SIG-M5 treated with dmso at 0.1 percent for 504 hours (cell line): Measurements from ENCODE around the gene PRKCE.
"Not testable (repeated sequence)": the region's sequence is repeated elsewhere in the genome, so short reads cannot be mapped to it uniquely, and the experiment has no call there.

Experiments used
- DNase-seq: peaks from one replicate; lab custom pipeline; 2025; ENCODE audit not compliant: unreplicated experiment; lab: John Stamatoyannopoulos, UW

Gene PRKCE

DNA sequence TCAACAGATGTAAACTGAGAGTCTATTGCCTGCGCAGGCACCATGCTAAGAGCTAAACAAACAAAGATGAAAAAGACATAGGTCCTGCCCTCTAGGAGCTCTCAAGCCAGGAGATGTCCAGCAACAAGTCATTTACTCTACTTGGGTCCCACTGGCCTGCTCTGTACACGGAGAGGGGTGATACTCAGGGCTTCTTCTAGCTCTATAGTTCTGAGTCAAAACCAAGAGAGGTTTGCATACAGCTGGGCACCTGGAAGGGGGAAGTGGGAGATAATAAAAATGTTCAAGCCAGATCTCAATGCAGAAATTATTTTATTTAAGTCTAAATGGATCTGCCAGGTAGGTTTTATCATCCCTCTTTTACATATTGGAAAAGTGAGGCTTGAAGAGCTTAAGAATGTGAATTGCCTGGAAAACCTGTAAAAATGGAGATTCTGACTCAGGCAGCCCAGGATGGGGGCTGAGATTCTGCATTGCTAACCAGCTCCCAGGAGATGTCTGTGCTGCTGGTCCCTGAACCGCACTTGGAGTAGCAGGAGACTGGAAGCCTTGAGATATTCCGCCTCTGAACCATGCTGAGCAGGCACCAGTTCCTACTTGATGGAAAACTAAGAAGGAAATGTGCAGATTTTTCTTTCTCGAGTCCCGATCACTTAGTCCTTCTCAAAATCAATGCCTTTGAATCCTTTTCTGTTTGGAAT lies 201.1 kb downstream of the PRKCE start:
- DNase-seq: no peak

DNA sequence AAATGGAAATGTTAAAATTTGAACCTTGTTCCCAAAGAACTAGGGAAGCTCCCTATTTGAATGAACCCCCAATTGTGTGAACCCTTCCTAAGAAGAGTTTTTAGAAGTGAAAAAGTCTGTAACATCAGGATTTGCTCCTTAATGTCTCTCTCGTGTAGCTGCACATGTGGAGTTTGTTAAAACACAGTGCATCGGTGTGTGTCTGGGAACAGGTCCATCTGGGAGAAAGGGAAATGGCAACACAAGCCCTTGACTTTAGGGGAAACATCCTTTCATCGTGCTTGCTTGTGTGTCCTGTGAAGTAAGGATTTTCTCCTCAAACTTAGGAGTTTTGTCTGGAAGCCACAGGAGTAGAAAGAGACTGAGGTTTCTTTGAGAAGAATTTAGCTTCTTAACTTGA lies 203.9 kb downstream of the PRKCE start:
- no peak for DNase-seq

DNA sequence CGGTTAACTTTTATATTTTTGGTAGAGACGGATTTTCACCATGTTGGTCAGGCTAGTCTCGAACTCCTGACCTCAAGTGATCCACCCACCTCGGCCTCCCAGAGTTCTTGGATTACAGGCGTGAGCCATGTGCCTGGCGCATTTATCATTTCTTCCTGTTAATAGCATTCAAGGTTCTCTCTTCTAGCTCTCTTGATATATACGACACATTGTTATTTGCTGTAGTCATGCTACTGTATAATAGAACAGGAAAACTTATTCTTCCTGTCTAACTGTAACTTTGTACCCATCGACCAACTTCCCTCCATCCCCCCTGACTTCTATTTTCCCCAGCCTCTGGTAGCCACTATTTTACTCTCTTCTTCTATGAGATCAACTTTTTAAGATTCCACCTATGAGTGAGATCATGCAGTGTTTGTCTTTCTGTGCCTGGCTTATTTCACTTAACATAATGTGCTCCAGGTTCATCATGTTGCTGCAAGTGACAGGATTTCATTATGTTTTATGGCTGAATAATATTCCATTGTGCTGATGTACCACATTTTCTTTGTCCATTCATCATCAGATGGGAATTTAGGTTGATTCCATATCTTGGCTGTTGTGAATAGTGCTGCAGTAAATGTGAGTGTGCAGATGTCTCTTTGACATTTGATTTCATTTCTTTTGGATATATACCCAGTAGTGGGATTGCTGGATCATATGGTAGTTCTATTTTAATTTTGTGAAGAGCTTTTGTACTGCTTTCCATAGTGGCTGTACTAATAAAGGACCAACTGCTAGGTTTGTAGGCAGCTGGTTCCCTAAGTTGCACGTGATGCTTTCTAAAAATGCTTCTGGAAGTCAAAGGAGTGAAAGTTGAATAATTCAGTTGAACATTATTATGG lies 205.2 kb downstream of the PRKCE start:
- DNase-seq: no peak

DNA sequence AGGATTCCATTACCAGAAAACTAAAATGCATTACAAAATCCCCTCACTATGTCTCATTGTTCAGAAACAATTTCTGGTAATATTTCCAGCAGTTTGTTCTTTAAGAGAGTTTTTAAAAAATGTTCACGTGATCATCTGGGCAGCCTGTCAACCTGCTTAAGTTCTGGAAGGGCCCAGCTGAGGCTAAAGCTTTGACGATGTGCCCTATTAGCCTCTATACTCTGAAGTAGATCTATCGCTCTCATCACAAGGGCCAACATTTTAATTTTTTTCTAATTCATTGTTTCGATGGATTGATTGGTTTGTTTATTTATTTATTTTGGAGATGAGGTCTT lies 205.8 kb downstream of the PRKCE start:
- no peak for DNase-seq

DNA sequence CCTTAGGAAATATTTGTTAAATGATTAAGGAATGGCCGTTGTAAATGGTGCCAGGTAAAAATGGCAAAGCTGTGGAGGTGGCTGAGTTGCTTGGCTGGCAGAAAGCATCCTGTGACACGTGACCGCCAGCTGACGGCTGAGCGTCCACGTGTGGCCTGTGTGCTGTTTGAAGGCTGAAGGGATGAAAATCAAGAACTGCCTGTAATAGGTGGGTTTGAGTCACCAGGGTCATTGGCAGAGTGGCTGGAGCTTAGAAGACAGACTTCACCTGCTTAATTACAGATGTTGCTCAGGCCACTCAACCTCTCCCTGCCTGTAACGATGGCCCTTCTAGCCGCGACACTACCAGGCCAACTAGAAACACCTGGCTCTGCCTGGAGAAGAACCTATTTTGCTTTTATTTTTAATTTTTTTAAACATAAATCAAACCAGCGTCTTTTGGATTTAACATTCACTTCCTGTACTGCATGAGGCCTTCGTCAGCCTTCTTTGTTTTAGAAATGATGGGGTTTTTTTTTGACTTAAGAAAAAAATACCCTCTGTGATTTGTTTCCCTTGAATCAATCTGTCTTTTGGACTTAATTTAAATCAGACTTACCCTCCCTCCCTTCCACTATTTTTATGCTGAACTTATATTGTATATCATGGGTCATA lies 206.5 kb downstream of the PRKCE start:
- DNase-seq: no peak

DNA sequence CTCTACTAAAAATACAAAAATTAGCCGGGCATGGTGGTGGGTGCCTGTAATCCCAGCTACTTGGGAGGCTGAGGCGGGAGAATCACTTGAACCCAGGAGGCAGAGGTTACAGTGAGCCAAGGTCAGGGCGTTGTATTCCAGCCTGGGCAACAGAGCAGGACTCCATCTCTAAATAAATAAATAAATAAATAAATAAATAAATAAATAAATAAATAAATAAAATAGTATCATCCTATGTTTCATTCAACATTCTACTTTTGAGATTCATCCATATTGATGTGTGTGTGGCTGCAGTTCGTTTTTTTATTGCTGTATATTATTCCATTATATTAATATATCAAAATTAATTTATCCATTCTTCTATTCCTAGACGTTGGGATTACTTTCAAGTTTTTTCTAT lies 207.4 kb downstream of the PRKCE start:
- DNase-seq: not testable (repeated sequence)

DNA sequence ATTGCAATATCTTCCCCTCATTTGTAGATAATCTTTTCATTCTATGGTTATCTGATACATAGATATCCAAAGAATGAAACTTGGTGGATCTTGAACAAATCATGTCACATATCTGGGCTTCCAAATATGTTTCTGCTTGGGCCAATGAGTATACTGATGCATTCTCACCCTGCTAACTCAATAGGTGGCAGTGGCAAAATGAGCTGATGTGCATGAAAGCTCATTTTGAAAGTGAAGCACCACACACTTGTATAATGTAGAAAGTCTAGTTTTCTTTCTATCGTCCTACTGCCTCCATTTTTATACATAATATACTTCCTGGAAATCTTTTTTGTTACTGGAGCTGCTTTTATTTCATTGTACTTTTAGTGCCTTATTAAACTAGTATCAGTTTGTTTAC lies 208.2 kb downstream of the PRKCE start:
- DNase-seq: no peak

DNA sequence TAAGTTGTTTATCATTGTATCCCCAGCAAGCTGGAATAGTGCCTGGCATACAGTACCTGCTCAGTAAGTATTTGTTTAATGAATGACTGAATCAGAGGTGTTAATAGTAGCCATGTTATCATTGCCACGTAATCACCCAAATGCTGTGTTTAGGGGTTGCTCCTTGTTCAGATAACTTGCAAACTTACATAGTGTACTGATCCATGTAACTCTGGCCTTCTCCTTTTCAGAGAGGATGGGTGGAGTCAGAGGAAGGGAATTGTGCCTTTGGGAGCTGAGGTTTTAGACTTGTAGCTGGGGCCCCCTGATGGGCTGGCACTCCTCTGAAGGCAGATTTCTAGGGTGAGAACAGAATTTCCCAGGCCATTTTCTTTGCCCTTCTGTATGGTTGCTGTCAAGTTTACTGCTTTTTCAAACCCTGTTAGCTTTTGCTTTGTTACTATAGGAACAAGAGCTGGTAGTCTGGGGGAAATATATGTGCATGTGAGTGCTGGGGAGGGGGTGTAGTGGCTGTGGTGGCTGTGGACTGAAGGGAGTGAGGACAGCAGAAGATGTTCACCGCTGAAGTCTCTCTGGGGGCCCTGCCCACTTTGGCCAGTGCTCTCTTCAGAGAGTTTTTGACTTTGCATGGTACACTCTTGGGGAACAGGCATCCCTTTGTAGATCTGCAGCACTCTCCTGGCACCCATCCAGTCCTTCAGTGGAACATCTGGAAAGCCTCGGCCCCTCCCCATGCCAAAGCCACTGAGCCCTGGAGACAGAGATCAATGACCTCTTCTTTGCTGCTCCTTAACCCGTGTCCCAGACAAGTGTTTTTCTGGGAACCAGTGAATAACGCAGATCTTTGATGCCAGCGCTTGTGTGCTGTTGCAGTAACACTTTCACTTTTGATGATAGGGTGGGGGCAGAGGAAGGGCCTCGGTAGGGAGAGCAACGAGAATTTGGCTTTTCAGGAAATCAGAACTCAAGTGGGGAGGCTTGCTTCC lies 209.0 kb downstream of the PRKCE start:
- DNase-seq: no peak

DNA sequence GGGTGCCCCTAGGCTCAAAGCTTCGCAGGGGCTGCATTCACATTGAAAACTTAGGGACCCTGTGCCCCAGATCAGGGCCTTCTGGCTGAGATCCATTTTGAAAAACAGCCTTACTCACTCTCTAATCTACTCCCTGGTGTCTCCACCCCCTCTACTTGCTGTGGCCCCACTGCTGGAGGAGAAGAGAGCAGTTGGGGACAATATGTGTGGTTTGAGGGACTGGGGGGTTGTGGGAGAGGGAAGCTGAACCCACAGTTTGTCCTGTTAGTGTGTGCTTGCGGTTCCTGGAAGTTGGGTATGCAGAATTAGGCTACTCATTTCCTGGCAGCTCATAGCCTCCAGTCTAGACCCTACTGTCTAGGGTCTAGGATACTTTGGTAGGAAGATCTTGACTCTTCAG lies 211.4 kb downstream of the PRKCE start:
- no peak for DNase-seq

DNA sequence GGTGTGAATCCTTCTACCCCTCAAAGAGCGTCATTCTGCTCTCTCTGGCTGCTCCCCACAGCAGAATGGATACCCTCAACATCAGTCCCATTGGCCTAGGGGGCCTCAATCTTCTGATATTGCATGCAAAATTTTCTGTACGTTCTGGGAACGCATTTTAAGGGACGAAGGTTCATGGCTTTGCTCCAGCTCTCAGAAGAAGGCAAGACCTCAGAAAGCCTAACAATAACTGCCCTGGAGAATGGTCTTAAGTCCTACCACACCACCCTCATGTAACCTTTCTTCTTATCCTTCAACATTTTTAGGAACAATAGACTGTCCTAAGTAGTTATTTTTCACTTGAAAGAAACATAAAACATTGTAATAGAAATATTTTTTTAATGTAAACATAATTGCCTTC lies 212.6 kb downstream of the PRKCE start:
- DNase-seq: no peak

DNA sequence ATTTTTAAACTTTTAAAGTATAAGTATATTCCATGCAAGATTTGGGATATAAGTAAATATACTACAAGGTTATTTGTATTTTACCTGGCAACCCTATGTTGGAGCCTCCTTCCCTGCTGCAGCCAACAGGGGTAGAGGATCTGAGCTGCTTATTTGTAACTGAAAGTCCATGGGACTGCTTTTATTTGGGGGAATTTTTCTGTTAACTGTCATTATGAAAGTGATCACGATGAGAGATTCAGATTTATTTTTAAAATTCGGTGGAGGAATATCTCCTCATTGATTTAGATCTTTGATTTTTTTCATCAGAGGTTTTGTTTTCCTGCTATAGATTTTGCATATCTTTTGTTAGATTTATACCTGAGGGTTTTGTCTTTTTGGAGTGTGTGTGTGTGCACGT lies 215.9 kb downstream of the PRKCE start:
- DNase-seq: no peak

DNA sequence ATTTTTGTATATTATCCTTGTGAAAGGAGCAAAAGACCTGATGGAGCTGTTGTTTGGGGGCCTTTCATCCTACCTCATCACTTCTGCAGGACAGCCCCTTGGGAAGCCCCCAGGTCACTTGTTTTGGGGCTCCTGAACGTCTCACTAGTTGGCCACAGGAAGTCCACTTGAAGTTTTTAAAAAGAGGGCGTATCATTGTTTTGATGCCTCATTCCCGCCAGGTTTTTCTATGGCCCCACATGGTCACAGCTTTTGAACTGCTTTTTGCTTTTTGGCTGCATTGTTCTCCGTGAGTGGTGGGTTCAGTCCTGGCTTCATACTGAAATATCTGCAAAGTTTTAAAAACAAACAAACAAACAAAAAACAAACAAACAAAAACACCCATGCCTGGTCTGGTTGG lies 216.3 kb downstream of the PRKCE start:
- DNase-seq: no peak

DNA sequence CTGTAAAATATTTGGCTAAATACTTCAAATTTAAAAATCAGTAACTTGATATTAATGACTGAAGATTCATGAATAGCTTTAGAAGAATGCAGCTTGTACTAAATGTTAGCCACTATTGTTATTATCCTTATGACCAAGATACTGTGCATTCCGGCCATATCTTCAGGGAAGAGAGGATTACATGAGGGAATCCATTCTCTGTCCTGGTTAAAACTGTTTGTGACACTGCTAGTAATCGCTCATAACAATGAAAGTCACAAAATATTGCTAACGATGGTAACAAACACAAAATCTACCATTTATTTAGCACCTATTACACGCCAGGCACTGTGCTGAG lies 217.7 kb downstream of the PRKCE start:
- DNase-seq: no peak

DNA sequence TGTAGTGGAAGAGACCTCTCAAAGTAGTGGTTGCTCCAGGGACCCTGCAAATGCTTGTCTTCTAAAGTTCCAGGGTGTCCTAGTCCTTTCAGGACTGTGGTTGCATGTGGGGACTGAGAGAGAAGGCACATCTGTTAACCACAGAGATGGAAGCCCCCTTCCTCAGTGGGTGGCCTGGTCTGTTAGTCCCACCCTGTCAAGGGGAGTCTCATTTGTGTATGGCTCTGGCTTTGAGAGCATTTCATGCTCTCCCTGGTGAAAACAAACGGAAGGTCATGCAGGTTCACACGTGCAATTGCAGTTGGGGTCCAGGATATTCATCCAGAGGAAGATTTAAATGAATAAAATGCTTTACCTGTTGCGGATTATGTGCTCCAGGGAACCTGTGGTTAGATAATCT lies 219.6 kb downstream of the PRKCE start:
- no peak for DNase-seq

DNA sequence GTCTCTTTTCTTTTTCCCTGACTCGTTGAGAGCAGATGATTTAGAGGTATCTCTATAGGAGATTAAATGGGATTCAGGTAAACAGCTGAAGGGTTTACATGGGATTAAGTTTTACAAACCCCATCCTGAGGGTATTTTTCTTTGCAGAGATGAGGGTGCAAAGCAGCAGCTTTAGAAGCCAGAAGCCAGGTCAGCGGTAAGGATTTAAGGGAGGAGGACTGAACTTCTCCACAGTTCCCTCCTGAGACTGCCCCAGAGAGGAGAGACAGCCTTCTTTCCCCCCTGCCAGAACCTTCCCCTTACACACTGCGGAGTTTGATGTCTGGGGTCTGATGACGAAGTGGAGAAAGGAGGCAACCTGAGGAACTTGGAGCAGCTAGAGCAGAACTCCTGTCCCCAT lies 220.1 kb downstream of the PRKCE start:
- DNase-seq: no peak

DNA sequence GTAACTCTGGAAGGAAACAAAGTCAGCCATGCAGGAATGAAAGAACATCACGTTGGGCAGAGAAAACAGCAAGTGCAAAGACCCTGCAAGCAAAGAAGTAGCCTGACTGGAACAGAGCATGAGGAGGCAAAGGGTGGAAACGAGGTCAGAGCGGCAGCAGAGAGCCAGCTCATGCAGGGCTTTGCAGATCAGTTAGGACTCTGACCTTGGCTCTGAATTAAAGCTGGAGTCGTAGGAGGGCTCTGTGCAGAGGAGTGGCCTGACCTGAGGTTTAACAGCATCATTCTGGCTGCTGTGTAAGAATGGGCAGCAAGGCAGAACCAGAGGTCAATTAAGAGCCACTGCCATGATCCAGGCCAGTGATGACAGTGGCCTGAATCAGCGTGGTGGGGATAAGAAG lies 220.7 kb downstream of the PRKCE start:
- no peak for DNase-seq

DNA sequence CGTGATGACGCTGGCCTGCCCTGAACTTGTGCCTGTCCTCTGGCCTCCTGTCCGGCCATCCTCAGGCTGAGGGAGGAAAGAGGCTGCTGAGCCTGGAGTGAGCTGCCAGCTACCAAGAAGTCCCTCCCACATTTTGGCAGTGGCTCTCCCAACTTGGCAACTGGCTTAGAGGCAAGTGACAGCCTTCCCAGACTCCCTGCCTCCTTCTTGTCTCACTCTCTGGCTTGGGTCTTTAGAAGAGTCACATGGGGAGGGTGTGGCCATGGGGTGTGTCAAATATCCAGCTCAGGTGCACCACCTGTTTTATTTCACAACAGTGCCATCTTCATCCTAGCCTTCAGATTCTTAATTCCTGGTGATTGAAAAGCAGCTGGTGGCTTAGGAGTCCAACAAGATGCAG lies 222.9 kb downstream of the PRKCE start:
- no peak for DNase-seq

DNA sequence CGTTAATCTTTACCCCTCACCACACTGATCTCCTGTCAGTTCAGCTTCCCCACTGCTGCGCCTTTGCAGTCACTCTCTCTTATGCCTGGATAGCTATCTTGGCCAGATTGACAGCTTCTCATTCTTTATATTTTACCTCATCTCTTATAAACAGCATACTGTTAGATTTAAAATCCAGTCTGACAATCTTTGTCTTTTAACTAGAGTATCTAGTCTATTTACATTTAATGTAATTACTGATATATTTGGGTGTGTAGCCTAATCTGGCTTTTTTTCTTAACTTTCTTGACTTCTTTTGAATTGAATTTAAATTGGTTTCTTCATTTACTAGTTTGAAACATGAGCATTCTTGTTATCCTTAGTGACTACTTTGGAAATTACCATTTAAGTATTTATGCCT lies 225.1 kb downstream of the PRKCE start:
- DNase-seq: no peak

DNA sequence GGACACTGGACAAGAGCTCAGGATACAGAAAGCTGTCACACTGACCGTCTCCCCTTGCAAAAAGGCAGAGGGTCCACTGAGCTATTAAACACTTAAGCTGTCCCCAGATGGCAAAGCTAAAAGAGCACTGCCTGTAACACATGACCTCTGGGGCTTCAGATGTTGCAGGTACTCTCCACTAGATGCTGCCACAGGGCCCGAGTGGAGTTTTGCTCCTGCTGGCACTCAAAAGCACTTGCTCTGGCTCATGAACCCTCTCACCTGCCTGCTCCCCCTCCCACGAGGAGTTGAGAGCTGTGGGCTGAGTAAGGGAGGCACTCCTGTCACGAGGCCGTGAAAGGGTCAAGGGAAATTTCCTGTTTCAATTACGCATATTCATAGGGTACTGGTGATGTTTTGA lies 227.9 kb downstream of the PRKCE start:
- DNase-seq: no peak

DNA sequence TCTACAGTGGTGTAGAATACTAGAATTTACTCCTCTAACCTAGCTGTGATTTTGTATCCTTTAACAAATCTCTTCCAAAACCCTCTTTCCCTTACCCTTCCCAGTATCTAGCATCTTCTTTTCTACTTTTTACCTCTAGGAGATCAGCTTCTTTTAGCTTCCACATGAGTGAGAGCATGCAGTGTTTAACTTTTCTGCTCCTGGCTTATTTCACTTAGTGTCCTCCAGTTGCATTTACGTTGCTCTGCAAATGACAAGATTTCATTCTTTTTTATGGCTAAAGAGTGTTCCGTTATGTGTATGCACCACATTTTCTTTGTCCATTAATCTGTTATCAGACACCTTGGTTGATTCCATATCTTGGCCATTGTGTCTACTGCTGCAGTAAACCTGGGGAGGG lies 228.5 kb downstream of the PRKCE start:
- no peak for DNase-seq

DNA sequence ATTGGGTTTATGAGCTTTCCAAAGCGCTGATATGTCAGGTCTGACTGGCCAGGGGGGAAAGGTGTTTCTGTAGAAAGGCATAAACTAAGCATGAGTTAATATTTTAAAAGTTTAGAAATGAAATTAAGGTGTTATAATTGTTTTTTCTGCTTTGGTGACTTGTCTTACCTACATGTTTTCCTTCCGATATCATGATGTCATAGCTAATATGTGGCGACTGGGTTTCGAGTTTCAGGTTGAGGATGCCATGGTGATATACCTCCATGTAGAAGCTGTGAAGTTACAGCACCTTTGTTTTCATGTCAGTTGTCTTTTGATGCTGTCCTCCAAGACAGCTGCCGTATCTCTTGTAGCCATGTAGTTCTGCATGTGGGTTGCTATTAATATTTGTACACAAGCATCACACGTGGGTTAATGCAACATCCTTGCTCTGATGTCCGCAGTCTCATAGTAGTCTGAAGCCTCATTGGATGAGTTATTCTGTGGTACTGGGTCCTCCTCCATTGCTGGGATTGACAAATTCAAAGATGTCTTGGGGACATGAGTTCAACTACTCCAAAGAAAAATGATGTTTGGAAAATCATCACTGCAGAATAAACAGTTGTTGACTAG lies 230.6 kb downstream of the PRKCE start:
- DNase-seq: no peak
